Rectal smooth muscle tissue (tissue), 1 donor: ENCODE results near the gene ANKRD18A.
A peak's percentile ranks its signal among the peaks of the same experiment; 100 is the strongest.
"Not testable (repeated sequence)": the region's sequence is repeated elsewhere in the genome, so short reads cannot be mapped to it uniquely, and the experiment has no call there.

Experiments used
- H3K27ac ChIP-seq: one replicate; pipeline ENCODE4 v1.7.0; 2013; ENCODE audit warnings: low read depth, low read length, inconsistent platforms
- H3K27me3 ChIP-seq: one replicate; pipeline ENCODE4 v1.7.0; 2013; ENCODE audit warnings: low read length; ENCODE audit not compliant: control insufficient read depth, insufficient read depth
- H3K36me3 ChIP-seq: one replicate; pipeline ENCODE4 v1.7.0; 2013; ENCODE audit warnings: low read length; ENCODE audit not compliant: control insufficient read depth, insufficient read depth
- H3K4me1 ChIP-seq: one replicate; pipeline ENCODE4 v1.7.0; 2013; ENCODE audit warnings: low read length; ENCODE audit not compliant: control insufficient read depth, insufficient read depth
- H3K4me3 ChIP-seq: one replicate; pipeline ENCODE4 v1.7.0; 2013; ENCODE audit warnings: low read length
- H3K9ac ChIP-seq: one replicate; pipeline ENCODE4 v1.7.0; 2013; ENCODE audit warnings: low read length

The ANKRD18A gene

DNA sequence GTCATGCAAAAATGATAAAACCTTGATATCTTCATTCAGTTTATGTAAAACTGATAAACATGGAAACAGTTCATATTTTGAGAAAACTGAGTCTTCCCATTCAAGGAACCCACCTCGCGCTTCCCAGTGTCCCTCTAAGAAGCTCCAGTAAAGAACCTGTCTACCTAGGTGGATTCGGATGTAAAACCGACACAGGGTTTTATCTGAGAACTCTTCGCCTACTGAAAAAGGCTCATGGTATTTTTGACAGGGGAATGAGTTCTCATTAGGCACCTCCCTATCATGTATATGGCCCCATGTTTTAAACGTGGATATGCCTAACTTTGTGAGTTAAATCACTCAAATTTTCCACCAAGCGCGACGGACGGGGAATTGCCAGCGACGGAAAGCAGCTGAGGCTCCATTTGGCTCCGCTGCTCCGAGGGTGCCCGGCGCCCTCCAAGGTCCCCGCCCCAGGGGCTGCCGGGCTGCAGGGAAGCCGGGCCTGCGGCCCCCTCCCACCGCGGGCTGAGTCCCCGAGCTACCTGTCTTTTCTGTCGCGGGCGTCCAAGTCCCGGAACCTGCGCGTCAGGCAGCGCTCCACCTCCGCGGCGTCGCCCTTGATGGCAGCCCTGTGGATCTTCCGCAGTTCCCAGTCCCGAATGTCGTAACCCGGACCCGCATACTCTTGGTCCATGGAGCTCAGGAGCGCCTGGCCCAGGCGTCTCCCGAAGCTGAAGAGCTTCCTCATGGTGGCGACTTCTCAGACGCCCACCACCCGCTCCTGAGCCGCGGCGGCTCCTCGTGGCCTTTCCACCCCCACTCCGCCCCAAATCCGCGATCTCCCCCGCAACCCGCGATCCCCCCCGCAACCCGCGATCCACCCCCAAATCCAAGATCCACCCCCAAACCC is 594 bp downstream of the ANKRD18A start:
- H3K9ac ChIP-seq = no peak overlapping the region
- H3K27ac ChIP-seq = no peak overlapping the region
- no peaks in the 10 kb centered on the region for H3K4me1 ChIP-seq
- H3K36me3 ChIP-seq = no peaks in the 10 kb centered on the region
- H3K27me3 ChIP-seq = peaks cover 18% of the 10 kb centered on the region
- H3K4me3 ChIP-seq = peak overlapping the region; percentile 65

DNA sequence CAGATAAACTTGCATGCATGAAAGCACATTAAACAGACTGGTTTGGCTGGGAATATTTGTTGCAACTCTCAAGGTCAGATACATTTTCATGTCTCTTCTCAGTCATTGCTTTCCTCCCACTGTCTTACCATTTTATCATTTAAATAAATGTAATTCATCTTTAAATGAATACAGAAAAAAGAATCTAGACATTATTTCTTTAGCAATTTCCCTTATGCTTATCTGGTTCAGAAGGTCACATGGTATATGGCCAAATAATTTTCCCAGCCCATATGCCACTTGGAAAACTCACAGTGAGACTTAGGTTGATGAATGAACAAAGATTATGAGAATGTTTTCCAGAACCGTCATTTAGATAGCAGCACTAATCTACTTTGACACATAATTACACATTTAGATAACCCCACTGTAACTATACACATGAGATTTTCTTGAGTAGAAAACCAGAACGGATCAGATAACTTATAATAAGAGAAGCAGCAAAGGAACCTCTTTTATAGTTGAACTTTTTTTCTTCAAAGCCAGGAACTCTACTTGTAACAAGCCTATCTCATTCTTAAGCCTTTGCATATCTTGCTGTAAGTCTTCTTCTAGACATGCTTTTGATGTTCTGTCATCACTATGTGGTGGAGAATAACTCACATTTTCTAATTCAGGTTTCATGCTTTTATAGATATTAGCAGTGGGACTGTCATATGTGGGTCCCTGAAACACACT is 22.2 kb downstream of the ANKRD18A start:
- H3K9ac ChIP-seq, H3K4me1 ChIP-seq, H3K36me3 ChIP-seq, H3K27me3 ChIP-seq, H3K4me3 ChIP-seq, H3K27ac ChIP-seq: not testable (repeated sequence)

DNA sequence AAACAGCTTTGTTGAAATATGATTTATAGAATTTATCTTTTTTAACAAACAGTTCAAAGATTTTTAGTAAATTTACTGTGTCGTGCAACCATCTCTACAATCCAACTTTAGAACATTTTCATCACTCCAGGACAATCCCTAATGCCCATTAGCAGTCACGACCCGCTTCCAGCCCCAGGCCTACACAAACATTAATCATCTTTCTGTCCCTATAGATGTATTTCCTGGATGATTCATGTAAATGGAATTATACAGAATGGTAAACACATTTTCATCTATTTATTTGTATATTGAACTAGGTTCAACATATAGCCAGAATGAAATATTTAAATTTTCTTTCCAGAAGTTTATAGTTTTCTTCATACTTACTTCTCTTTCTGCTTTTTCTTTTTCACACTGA is 25.3 kb downstream of the ANKRD18A start:
- H3K27ac ChIP-seq, H3K27me3 ChIP-seq, H3K4me3 ChIP-seq, H3K9ac ChIP-seq, H3K4me1 ChIP-seq, H3K36me3 ChIP-seq: not testable (repeated sequence)

DNA sequence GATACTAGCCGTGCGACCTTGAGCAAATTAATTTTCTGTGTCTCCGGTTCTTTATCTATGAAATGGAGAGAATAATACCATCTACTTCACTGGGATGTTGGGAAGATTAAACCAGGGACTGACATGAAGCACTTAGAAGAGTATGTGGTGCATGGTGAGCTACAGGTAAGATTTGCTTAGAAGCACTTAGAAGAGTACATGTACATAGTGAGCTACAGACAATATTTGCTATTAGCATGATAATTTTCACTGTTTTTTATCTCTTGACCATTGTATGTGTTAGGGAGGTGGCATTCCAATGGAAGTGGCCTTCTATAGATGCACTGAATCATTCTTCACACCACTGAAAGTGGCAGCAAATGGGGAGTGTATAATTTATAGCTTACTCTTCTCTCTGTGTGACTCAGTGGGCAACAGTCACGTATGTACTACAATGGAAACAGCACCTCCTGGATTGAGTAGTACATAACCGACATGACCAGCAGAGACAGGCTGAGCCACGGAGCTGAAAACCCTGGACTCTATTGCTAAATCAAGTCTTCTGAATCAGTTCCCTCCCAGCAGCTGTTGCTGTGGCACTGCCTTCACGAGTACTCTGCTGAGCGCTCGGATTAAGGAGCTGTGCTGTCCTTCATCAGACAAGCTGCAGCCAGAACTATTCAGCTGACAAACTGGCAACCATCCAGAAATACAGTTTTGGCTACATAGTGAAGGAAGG is 28.9 kb downstream of the ANKRD18A start:
- not testable (repeated sequence) for H3K27ac ChIP-seq, H3K4me1 ChIP-seq, H3K36me3 ChIP-seq, H3K9ac ChIP-seq, H3K27me3 ChIP-seq, H3K4me3 ChIP-seq

DNA sequence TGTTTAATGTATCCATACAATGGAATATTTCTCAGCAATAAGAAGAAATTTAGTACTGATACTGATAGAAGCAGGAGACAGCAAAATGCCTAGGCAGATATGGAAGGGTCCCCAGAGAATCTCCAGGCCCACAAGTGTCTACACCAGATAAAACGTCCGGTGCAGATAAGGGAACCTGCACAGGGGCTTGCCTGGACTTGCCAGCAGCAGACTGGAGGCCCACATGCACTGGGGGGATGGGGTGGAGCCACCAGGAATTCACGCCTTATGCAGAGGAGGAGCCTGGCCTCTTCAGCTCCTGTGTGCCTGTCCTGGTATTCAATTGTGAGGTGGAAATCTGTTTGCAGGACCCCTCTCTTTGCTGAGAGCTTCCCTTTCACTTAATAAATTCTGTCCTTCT is 36.6 kb downstream of the ANKRD18A start:
- not testable (repeated sequence) for H3K36me3 ChIP-seq, H3K9ac ChIP-seq, H3K27me3 ChIP-seq, H3K27ac ChIP-seq, H3K4me3 ChIP-seq, H3K4me1 ChIP-seq

DNA sequence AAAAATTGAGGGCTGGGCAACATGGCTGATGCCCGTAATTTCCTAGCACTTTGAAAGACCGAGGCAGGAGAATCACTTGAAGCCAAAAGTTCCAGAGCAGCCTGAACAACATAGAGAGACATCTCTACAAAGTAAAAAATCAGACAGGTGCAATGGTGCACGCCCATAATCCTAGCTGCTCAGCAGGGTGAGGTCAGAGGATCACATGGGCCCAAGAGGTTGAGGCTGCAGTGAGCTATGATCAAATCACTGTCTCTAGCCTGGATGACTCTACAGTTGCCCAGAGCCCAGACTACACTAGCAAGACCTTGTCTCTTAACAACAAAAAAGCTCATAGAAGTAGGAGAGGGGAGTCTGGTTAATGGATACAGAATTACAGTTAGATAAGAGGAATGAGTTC is 40.3 kb downstream of the ANKRD18A start:
- H3K27ac ChIP-seq, H3K4me3 ChIP-seq, H3K27me3 ChIP-seq, H3K9ac ChIP-seq, H3K4me1 ChIP-seq, H3K36me3 ChIP-seq: not testable (repeated sequence)

DNA sequence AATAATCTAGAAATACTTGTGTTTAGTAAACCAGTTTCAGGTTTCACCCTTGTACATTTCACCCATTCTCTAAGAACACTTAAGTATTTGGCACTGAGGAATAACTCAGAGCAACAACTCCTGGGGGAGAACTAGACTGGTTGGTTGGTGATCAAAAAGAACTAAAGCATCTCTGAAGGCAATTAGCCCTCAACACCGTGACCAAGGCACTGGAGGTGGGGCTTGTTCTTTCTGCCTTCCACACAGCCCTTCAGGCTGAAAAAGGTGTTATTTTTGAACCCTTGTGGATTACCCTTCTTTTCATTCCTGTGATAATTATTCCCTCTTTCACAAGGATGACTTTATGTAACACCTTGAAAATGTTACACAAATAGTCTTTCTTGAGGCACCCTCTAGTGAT is 44.2 kb downstream of the ANKRD18A start:
- H3K4me1 ChIP-seq, H3K36me3 ChIP-seq, H3K9ac ChIP-seq, H3K27ac ChIP-seq, H3K4me3 ChIP-seq, H3K27me3 ChIP-seq: not testable (repeated sequence)

DNA sequence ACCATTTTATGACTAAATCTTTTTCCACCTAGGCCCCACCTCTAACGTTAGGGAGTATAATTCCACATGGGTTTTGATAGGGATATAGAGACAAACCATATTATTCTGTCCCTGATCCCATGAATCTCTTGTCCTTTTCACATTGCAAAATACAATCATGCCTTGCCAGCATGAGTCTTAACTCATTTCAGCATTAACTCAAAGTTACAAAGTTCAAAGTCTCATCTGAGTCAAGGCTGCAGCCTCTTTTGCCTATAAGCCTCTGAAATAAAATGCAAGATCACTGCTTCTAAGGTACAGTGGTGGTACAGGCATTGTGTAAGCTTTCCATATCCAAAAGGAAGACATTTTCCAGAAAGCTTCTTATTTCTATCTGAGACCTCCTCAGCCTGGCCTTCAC is 54.3 kb downstream of the ANKRD18A start:
- not testable (repeated sequence) for H3K4me1 ChIP-seq, H3K36me3 ChIP-seq, H3K9ac ChIP-seq, H3K27me3 ChIP-seq, H3K4me3 ChIP-seq, H3K27ac ChIP-seq

DNA sequence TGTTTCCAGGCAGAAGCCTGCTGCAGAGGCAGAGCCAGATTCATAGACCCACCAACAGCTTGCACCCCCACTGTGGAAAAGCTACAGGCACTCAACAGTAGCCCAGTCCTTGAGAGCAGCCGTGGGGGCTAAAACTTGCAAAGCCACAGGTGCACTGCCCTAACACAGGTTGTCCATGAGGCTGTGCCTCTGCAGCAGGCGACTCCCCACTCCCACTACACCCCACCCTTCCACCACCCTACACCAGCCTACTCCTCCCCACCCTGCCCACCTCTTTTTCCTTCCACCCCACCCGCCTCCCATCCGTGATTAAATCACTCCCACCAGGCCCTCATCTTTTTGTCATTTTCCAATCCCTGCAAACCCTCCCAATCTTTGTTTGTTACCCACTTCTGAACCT is 55.2 kb downstream of the ANKRD18A start:
- not testable (repeated sequence) for H3K4me1 ChIP-seq, H3K27ac ChIP-seq

DNA sequence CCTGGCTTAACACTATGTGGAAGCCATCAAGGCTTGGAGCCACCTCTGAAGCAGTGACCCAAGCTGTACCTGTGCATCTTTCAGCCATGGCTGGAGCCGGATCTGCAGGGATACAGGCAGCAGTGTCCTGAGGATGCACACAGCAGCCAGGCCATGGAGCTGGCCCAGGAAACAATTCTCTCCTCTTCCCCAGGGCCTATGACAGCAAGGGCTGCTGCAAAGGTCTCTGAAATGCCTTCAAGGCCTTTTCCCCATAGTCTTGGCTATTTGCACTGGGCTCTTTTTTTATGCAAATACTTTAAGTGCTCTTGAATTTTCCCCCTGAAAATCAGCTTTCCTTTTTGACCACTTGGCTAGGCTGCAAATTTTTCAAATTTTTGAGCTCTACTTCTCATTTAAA is 56.5 kb downstream of the ANKRD18A start:
- not testable (repeated sequence) for H3K4me3 ChIP-seq, H3K27ac ChIP-seq, H3K36me3 ChIP-seq, H3K27me3 ChIP-seq, H3K9ac ChIP-seq, H3K4me1 ChIP-seq

More for the DNA sequence above, 55.2 kb downstream of the ANKRD18A start:
- not testable (repeated sequence) for H3K4me3 ChIP-seq, H3K27me3 ChIP-seq, H3K9ac ChIP-seq, H3K36me3 ChIP-seq

DNA sequence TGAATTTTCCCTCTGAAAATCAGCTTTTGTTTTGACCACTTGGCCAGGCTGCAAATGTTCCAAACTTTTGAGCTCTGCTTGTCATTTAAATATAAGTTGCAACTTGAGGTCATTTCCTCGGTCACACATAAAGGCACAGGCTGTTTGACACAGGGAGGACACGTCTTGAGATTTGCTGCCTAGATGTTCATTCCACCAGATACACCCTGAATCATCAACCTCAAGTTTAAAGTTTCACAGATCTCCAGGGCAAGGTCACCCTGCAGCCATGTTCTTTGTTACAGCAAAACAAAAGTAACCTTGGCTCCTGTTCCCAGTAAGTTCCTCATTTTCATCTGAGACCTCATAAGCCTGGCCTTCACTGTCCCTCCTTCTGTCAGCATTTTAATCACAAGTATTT is 59.3 kb downstream of the ANKRD18A start:
- not testable (repeated sequence) for H3K27ac ChIP-seq, H3K36me3 ChIP-seq, H3K9ac ChIP-seq, H3K4me1 ChIP-seq, H3K27me3 ChIP-seq, H3K4me3 ChIP-seq

DNA sequence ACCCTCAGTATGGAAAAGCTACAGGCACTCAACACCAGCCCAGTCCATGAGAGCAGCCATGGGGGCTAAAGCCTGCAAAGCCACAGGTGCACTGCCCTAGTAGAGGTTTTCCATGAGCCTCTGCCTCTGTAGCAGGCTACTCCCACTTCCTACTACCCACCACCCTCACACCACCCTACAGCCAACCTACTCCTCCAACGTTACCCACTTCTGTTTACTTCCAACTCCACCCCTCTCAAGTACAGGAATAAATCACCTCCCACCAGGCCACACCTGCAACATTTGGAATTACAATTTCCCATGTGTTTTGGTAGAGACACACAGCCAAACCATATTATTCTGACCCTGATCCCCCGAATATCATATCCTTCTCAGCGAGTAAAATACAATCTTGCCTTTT is 61.2 kb downstream of the ANKRD18A start:
- not testable (repeated sequence) for H3K36me3 ChIP-seq, H3K9ac ChIP-seq, H3K4me3 ChIP-seq, H3K27me3 ChIP-seq, H3K27ac ChIP-seq, H3K4me1 ChIP-seq
